DND-41 (cell line): ENCODE results near the gene RIN3.

ENCODE experiments used
- EZH2 ChIP-seq: IDR thresholded peaks from 3 replicates; pipeline ENCODE4 v1.6.1; 2012; ENCODE audit warnings: borderline replicate concordance, low read depth, mild to moderate bottlenecking, moderate library complexity, low read length, inconsistent platforms; ENCODE audit not compliant: severe bottlenecking
- TF ChIP-seq, protein P1 (sequence below): IDR thresholded peaks from 2 replicates; pipeline ENCODE4 v1.5.1; 2012; ENCODE audit warnings: borderline replicate concordance, low read length, moderate library complexity, mild to moderate bottlenecking; ENCODE audit not compliant: poor library complexity, severe bottlenecking; ENCODE audit errors: extremely low read depth

DNA sequence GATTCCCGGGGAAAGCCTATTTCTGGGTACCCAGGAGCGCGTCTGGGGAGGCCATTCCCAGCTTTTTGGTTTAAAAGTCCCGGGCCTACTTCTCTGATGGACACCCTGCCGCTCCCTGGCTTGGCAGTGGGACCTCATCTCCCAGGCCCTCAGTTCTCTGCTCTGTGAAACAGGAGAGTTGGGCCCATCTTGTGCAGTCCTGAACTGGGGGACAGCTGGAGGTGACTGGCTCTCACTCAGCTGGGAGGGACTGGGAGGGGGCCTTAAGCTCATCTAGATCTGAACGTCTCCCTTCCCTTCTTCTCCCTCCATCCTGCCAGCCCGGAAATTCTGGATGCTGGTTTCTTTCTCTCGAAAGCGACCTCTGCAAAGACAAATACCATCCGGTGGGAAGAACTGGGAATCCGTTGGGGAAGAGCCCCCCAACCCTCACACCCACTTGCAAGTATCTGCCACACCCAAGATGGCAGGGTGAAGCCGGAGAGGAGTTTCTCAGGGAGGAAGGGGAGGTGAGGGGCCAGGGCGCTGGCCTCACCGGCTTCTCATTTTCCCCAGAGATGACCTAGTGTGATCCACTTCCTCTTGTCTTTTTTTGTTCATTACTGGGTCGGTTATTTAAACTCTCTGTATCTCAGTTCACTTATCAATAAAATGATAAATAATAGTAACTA lies 1.4 kb downstream of the RIN3 start:
- TF ChIP-seq, protein P1, sequence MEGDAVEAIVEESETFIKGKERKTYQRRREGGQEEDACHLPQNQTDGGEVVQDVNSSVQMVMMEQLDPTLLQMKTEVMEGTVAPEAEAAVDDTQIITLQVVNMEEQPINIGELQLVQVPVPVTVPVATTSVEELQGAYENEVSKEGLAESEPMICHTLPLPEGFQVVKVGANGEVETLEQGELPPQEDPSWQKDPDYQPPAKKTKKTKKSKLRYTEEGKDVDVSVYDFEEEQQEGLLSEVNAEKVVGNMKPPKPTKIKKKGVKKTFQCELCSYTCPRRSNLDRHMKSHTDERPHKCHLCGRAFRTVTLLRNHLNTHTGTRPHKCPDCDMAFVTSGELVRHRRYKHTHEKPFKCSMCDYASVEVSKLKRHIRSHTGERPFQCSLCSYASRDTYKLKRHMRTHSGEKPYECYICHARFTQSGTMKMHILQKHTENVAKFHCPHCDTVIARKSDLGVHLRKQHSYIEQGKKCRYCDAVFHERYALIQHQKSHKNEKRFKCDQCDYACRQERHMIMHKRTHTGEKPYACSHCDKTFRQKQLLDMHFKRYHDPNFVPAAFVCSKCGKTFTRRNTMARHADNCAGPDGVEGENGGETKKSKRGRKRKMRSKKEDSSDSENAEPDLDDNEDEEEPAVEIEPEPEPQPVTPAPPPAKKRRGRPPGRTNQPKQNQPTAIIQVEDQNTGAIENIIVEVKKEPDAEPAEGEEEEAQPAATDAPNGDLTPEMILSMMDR, result no peak
- no peak for TF ChIP-seq EZH2
